Thoracic aorta (tissue), 2 donors: ENCODE measurements around the gene KCNK3. TPM values are rescaled to one million over a fixed set of nuclear protein-coding genes. Genes with fewer than 3 reads are reported as not detected.
"Not testable (repeated sequence)": the region's sequence is repeated elsewhere in the genome, so short reads cannot be mapped to it uniquely, and the experiment has no call there.

ENCODE experiments used
- ATAC-seq: fragments of 150-250 bp; one replicate; pipeline ENCODE4 v1.8.0; 2017; ENCODE audit warnings: low read depth; ENCODE audit not compliant: insufficient number of reproducible peaks, low FRiP score
- DNase-seq: peaks from one replicate; pipeline ENCODE4 v3.0.0-alpha.2; 2020; ENCODE audit warnings: low spot score
- H3K27ac ChIP-seq, 2 donors: fragments of 200-600 bp; sonication (generic); 1 replicate in 1 of 2; 2 replicates in 1 of 2; pipeline ENCODE4 v1.5.1; 2016; ENCODE audit warnings: mild to moderate bottlenecking in 2 of 2, moderate library complexity in 2 of 2
- H3K27me3 ChIP-seq: fragments of 200-600 bp; sonication (generic); replicated peaks from 2 replicates; pipeline ENCODE4 v1.6.0; 2016; ENCODE audit warnings: mild to moderate bottlenecking; ENCODE audit not compliant: insufficient read depth
- H3K36me3 ChIP-seq: fragments of 200-600 bp; sonication (generic); one replicate; pipeline ENCODE4 v1.5.1; 2016
- H3K4me1 ChIP-seq, 2 donors: fragments of 200-600 bp; sonication (generic); 1 replicate in 1 of 2; 2 replicates in 1 of 2; pipeline versions ENCODE4 v1.5.1 to v1.6.0; 2016; ENCODE audit warnings: low read depth in 2 of 2, mild to moderate bottlenecking in 1 of 2; ENCODE audit not compliant: control insufficient read depth in 1 of 2
- H3K4me3 ChIP-seq: fragments of 200-600 bp; sonication (generic); 2 replicates; pipeline ENCODE4 v1.5.1; 2016; ENCODE audit warnings: mild to moderate bottlenecking
- H3K9me3 ChIP-seq: fragments of 200-600 bp; sonication (generic); 2 replicates; pipeline ENCODE4 v1.5.1; 2016
- total RNA-seq, 2 donors: library from RNA; depleted of rRNA; stranded (reverse); fragments of >200 nt; gene quantifications; one replicate each; pipeline versions ENCODE4 v1.1.0 to v1.2.3, GENCODE V29; 2016
- TF ChIP-seq, protein P1 (sequence below): fragments of 200-600 bp; sonication (generic); IDR thresholded peaks from one replicate; pipeline ENCODE4 v1.5.1; 2019; ENCODE audit warnings: antibody characterized with exemption

The KCNK3 gene
- total RNA-seq, 2 donors from 2014 or later, result 6.9 to 19.6 TPM

- no peak overlapping the region for H3K4me3 ChIP-seq
- no peaks in the 10 kb centered on the region for H3K27me3 ChIP-seq
- H3K9me3 ChIP-seq, result no peaks in the 10 kb centered on the region
- no peak overlapping the region for H3K27ac ChIP-seq
- DNase-seq (no peak), ATAC-seq (no peak)
- TF ChIP-seq, protein P1, sequence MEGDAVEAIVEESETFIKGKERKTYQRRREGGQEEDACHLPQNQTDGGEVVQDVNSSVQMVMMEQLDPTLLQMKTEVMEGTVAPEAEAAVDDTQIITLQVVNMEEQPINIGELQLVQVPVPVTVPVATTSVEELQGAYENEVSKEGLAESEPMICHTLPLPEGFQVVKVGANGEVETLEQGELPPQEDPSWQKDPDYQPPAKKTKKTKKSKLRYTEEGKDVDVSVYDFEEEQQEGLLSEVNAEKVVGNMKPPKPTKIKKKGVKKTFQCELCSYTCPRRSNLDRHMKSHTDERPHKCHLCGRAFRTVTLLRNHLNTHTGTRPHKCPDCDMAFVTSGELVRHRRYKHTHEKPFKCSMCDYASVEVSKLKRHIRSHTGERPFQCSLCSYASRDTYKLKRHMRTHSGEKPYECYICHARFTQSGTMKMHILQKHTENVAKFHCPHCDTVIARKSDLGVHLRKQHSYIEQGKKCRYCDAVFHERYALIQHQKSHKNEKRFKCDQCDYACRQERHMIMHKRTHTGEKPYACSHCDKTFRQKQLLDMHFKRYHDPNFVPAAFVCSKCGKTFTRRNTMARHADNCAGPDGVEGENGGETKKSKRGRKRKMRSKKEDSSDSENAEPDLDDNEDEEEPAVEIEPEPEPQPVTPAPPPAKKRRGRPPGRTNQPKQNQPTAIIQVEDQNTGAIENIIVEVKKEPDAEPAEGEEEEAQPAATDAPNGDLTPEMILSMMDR, result no peak
- H3K4me1 ChIP-seq, result peaks cover 0 to 5% of the 10 kb centered on the region in 2 donors
- H3K36me3 ChIP-seq, result no peaks in the 10 kb centered on the region
Observed at GRCh38 chr2:26743852-26744251, 51.3 kb downstream of the KCNK3 start.

DNA sequence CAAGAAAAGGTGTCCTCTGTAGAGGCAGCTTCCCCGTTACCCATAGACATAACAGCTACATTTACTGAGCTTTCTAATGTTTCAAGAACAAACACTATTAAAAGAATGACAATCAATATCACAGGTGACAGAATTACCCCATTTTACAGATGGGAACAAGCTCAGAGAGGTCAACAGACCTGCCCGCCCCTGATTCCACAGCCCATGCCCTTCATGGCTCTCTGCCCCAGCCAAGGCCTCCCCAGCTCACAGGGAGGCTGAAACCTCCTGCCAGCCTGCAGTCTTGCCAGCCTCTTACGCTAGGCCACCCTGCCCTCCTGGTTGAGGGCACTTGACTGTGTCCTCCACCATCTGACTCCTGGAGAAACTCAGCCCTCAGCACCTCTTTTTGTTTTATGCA is 52.4 kb downstream of the KCNK3 start:
- no peaks in the 10 kb centered on the region for H3K36me3 ChIP-seq
- ATAC-seq (no peak), DNase-seq (no peak)
- H3K4me1 ChIP-seq, result peaks cover 0 to 5% of the 10 kb centered on the region in 2 donors
- TF ChIP-seq, protein P1, result no peak
- H3K9me3 ChIP-seq, result no peaks in the 10 kb centered on the region
- no peak overlapping the region for H3K27ac ChIP-seq
- H3K4me3 ChIP-seq, result no peak overlapping the region
- no peaks in the 10 kb centered on the region for H3K27me3 ChIP-seq

- DNase-seq (peak; percentile 49), ATAC-seq (no peak)
- H3K4me3 ChIP-seq, result no peak overlapping the region
- H3K27ac ChIP-seq, result no peak overlapping the region
- H3K9me3 ChIP-seq, result no peaks in the 10 kb centered on the region
- TF ChIP-seq, protein P1, result peak; percentile 93
- H3K4me1 ChIP-seq, result peaks cover 0 to 5% of the 10 kb centered on the region in 2 donors
- no peaks in the 10 kb centered on the region for H3K27me3 ChIP-seq
- no peaks in the 10 kb centered on the region for H3K36me3 ChIP-seq
Observed at GRCh38 chr2:26745609-26746327, 53.2 kb downstream of the KCNK3 start.

DNA sequence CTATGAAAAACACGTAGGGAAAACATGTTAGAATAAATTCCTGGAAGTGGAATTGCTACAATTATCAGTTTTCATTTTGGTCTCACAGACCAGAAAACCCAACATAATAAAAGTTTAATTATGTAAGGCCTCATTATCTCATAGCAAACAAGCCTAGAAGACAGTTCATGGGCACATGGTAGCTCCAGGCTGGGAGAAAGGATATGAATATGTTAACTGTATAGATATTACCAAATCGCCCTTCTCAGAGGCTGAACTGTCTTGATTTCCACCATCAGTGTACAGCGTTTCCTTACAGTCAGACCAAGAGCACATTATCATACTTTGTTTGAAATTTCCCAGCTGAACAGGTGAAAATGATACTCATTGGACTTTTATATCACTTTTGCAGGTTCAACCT is 54.4 kb downstream of the KCNK3 start:
- Histone ChIP-seq H3K4me1 (peaks cover 0 to 5% of the 10 kb centered on the region in 2 donors), H3K36me3 (no peaks in the 10 kb centered on the region), H3K27me3 (no peaks in the 10 kb centered on the region), H3K27ac (no peak overlapping the region), H3K4me3 (no peak overlapping the region), H3K9me3 (no peaks in the 10 kb centered on the region)
- no peak for ATAC-seq
- DNase-seq, result no peak
- TF ChIP-seq, protein P1, result no peak

DNA sequence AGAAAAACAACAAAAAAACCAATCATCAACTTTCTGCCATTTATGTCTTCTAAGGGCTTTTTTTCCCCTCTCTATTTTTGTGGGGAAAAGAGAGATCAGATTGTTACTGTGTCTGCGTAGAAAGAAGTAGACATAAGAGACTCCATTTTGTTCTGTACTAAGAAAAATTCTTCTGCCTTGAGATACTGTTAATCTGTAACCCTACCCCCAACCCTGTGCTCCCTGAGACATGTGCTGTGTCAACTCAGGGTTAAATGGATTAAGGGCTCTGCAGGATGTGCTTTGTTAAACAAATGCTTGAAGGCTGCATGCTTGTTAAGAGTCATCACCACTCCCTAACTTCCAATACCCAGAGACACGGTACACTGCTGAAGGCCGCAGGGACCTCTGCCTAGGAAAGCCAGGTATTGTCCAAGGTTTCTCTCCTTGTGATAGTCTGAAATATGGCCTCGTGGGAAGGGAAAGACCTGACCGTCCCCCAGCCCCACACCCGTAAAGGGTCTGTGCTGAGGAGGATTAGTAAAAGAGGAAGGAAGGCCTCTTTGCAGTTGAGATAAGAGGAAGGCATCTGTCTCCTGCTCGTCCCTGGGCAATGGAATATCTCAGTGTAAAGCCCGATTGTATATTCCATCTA is 57.4 kb downstream of the KCNK3 start:
- not testable (repeated sequence) for DNase-seq, ATAC-seq, H3K27ac ChIP-seq

GRCh38 chr2:26750467-26750866 is 57.9 kb downstream of the KCNK3 start:
- not testable (repeated sequence) for H3K27me3 ChIP-seq, H3K27ac ChIP-seq, DNase-seq, H3K9me3 ChIP-seq, ATAC-seq, H3K4me1 ChIP-seq, H3K4me3 ChIP-seq, H3K36me3 ChIP-seq

More for the DNA sequence above, 57.4 kb downstream of the KCNK3 start:
- H3K27me3 ChIP-seq, H3K4me1 ChIP-seq, H3K36me3 ChIP-seq, H3K4me3 ChIP-seq, H3K9me3 ChIP-seq: not testable (repeated sequence)
